ENCODE results near the gene RITA1. TPM values are rescaled to one million over a fixed set of nuclear protein-coding genes. Genes with fewer than 3 reads are reported as not detected.

RITA1 gene
- total and polyA plus RNA-seq, 4 donors: 10.6 to 18.1 (median 14.9) TPM

- TF ChIP-seq YY1 (IDR thresholded peaks at IDR 0.05) (no peak), GABPA (IDR thresholded peaks at IDR 0.05 in 1 of 2, conservative IDR thresholded peaks at IDR 0.05 in 1 of 2) (no peak), JUND (IDR thresholded peaks at IDR 0.05) (no peak), CTCF (IDR thresholded peaks at IDR 0.05; ENCODE audit: low read depth, low read length, missing input control) (no peak), EGR1 (IDR thresholded peaks at IDR 0.05; ENCODE audit: low read depth in 2 of 2) (no peak), ATF3 (IDR thresholded peaks at IDR 0.05) (no peak), RXRA (IDR thresholded peaks at IDR 0.05) (no peak), TAF1 (conservative IDR thresholded peaks at IDR 0.05) (no peak), FOXA2 (IDR thresholded peaks at IDR 0.05) (no peak), HNF4G (IDR thresholded peaks at IDR 0.05) (no peak)
- 98% methylated on average over 7 of the region's 7 CpGs for WGBS
- H3K27me3 ChIP-seq (ENCODE audit: control insufficient read depth in 4 of 4, insufficient read depth in 4 of 4, low read length in 3 of 4): peaks cover 0 to 2% (median 0%) of the 10 kb centered on the region in 4 donors
- H3K4me3 ChIP-seq (ENCODE audit: low read depth in 1 of 3, low read length in 3 of 3): no peak overlapping the region
- peaks cover 0 to 9% (median 4%) of the 10 kb centered on the region in 4 donors for H3K4me1 ChIP-seq (ENCODE audit: control insufficient read depth in 4 of 4, insufficient read depth in 4 of 4, low read length in 3 of 4)
- no peak overlapping the region for H3K9ac ChIP-seq (ENCODE audit: low read depth in 1 of 2, low read length in 2 of 2)
- H3K9me3 ChIP-seq (ENCODE audit: control insufficient read depth in 4 of 4, low read length in 3 of 4): no peaks in the 10 kb centered on the region
- H3K36me3 ChIP-seq (ENCODE audit: control insufficient read depth in 4 of 4, insufficient read depth in 3 of 4, low read depth in 1 of 4, low read length in 3 of 4): peaks cover 7 to 49% (median 18%) of the 10 kb centered on the region in 4 donors
- no peak overlapping the region for H3K27ac ChIP-seq (ENCODE audit: low read depth in 1 of 2, low read length in 2 of 2)
- no peak for DNase-seq (ENCODE audit: low spot score)
Measured at GRCh38 chr12:113159937-113160336, 25.6 kb upstream of the RITA1 start.

GRCh38 chr12:113161415-113162016 lies 24.0 kb upstream of the RITA1 start:
- Histone ChIP-seq H3K27me3 (ENCODE audit: control insufficient read depth in 4 of 4, insufficient read depth in 4 of 4, low read length in 3 of 4) (no peaks in the 10 kb centered on the region), H3K4me1 (ENCODE audit: control insufficient read depth in 4 of 4, insufficient read depth in 4 of 4, low read length in 3 of 4) (peaks cover 0 to 9% (median 4%) of the 10 kb centered on the region in 4 donors), H3K36me3 (ENCODE audit: control insufficient read depth in 4 of 4, insufficient read depth in 3 of 4, low read depth in 1 of 4, low read length in 3 of 4) (peaks cover 9 to 64% (median 22%) of the 10 kb centered on the region in 4 donors), H3K4me3 (ENCODE audit: low read depth in 1 of 3, low read length in 3 of 3) (no peak overlapping the region), H3K9me3 (ENCODE audit: control insufficient read depth in 4 of 4, low read length in 3 of 4) (no peaks in the 10 kb centered on the region), H3K27ac (ENCODE audit: low read depth in 1 of 2, low read length in 2 of 2) (no peak overlapping the region), H3K9ac (ENCODE audit: low read depth in 1 of 2, low read length in 2 of 2) (no peak overlapping the region)
- WGBS: 85% methylated on average over 26 of the region's 26 CpGs
- DNase-seq (ENCODE audit: low spot score): no peak
- TF ChIP-seq CTCF (IDR thresholded peaks at IDR 0.05; ENCODE audit: low read depth, low read length, missing input control): no peak
- no peak for TF ChIP-seq RXRA (IDR thresholded peaks at IDR 0.05)
- TF ChIP-seq JUND (IDR thresholded peaks at IDR 0.05): no peak
- TF ChIP-seq REST (IDR thresholded peaks at IDR 0.05): no peak
- TF ChIP-seq YY1 (IDR thresholded peaks at IDR 0.05): no peak
- TF ChIP-seq GABPA (IDR thresholded peaks at IDR 0.05 in 1 of 2, conservative IDR thresholded peaks at IDR 0.05 in 1 of 2): no peak
- no peak for TF ChIP-seq FOXA2 (IDR thresholded peaks at IDR 0.05)
- no peak for TF ChIP-seq FOXA1 (IDR thresholded peaks at IDR 0.05)
- TF ChIP-seq HNF4A (conservative IDR thresholded peaks at IDR 0.05): no peak
- TF ChIP-seq EGR1 (IDR thresholded peaks at IDR 0.05; ENCODE audit: low read depth in 2 of 2): no peak
- TF ChIP-seq HNF4G (IDR thresholded peaks at IDR 0.05): no peak
- no peak for TF ChIP-seq TAF1 (conservative IDR thresholded peaks at IDR 0.05)
